ENCODE measurements around the gene ZNF497. TPM values are rescaled to one million over a fixed set of nuclear protein-coding genes. Genes with fewer than 3 reads are reported as not detected.
A peak's percentile ranks its signal among the peaks of the same experiment; 100 is the strongest.

ZNF497 gene
- total and polyA plus RNA-seq, 10 of the 15 experiments (the other 5 are each of a cell fraction or from before 2014, with no cell fraction given): 0.09 to 0.82 (median 0.28) TPM

GRCh38 chr19:58326914-58327726 lies 35.4 kb downstream of the ZNF497 start, which contains the start of gene ZSCAN22 (continued):
- no peak for TF ChIP-seq E2F8 (IDR thresholded peaks at IDR 0.05; ENCODE audit: low read depth, partially characterized antibody)
- TF ChIP-seq, protein P1, sequence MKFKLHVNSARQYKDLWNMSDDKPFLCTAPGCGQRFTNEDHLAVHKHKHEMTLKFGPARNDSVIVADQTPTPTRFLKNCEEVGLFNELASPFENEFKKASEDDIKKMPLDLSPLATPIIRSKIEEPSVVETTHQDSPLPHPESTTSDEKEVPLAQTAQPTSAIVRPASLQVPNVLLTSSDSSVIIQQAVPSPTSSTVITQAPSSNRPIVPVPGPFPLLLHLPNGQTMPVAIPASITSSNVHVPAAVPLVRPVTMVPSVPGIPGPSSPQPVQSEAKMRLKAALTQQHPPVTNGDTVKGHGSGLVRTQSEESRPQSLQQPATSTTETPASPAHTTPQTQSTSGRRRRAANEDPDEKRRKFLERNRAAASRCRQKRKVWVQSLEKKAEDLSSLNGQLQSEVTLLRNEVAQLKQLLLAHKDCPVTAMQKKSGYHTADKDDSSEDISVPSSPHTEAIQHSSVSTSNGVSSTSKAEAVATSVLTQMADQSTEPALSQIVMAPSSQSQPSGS (IDR thresholded peaks at IDR 0.05; ENCODE audit: low read length): no peak
- no peak for TF ChIP-seq BCL3 (IDR thresholded peaks at IDR 0.05; ENCODE audit: borderline replicate concordance, insufficient read depth, low read depth, low read length, poor library complexity, severe bottlenecking)
- TF ChIP-seq NFYB (IDR thresholded peaks at IDR 0.05; ENCODE audit: insufficient read depth, low read depth, low read length): no peak
- TF ChIP-seq NFYA (IDR thresholded peaks at IDR 0.05; ENCODE audit: borderline replicate concordance, low read depth, low read length): no peak
- no peak for TF ChIP-seq CEBPB (IDR thresholded peaks at IDR 0.05; ENCODE audit: borderline replicate concordance in 1 of 2, low read depth in 2 of 2, low read length in 2 of 2)
- TF ChIP-seq RELA (IDR thresholded peaks at IDR 0.05; ENCODE audit: borderline replicate concordance, partially characterized antibody): peak; percentile 87
- TF ChIP-seq, protein P2, sequence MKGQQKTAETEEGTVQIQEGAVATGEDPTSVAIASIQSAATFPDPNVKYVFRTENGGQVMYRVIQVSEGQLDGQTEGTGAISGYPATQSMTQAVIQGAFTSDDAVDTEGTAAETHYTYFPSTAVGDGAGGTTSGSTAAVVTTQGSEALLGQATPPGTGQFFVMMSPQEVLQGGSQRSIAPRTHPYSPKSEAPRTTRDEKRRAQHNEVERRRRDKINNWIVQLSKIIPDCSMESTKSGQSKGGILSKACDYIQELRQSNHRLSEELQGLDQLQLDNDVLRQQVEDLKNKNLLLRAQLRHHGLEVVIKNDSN (IDR thresholded peaks at IDR 0.05; ENCODE audit: borderline replicate concordance, extremely low read length, insufficient read depth, low read depth, low read length): no peak
- peak; percentile 81 for TF ChIP-seq MXI1 (IDR thresholded peaks at IDR 0.05; ENCODE audit: low read depth, low read length)
- TF ChIP-seq SREBF2 (IDR thresholded peaks at IDR 0.05; ENCODE audit: low read length): peak; percentile 49; the same call in 1 of the 2 replicates
- no peak for TF ChIP-seq TCF7 (IDR thresholded peaks at IDR 0.05; ENCODE audit: borderline replicate concordance)
- no peak; the same call in 1 of the 2 replicates for TF ChIP-seq BACH1 (IDR thresholded peaks at IDR 0.05; ENCODE audit: borderline replicate concordance)
- TF ChIP-seq TAF1 (IDR thresholded peaks at IDR 0.05; ENCODE audit: borderline replicate concordance, low read depth, low read length): peak; percentile 36; the same call in 1 of the 2 replicates
- no peak for TF ChIP-seq REST (IDR thresholded peaks at IDR 0.05; ENCODE audit: low read depth, low read length)
- TF ChIP-seq ZNF207 (IDR thresholded peaks at IDR 0.05; ENCODE audit: borderline replicate concordance): peak; percentile 93
- TF ChIP-seq ZSCAN29 (IDR thresholded peaks at IDR 0.05): 0 out of 2 replicates have a peak, but pooled peaks have one; percentile 33
- peak; percentile 87 for TF ChIP-seq TARDBP (IDR thresholded peaks at IDR 0.05; ENCODE audit: borderline replicate concordance)
- peak; percentile 99 for TF ChIP-seq SIX5 (IDR thresholded peaks at IDR 0.05; ENCODE audit: low read depth, low read length, severe bottlenecking)

Data from GM12878 (cell line).